GM12865 (cell line): ENCODE data around the gene HCK.

Experiments used
- DNase-seq: peaks from one replicate; pipeline ENCODE4 v3.0.0; 2010; ENCODE audit warnings: low read depth
- H3K4me3 ChIP-seq: 2 replicates; pipeline ENCODE4 v1.5.1; 2011; ENCODE audit warnings: mild to moderate bottlenecking, low read depth, low read length, control low read depth
- CTCF ChIP-seq: IDR thresholded peaks from 2 replicates; pipeline ENCODE4 v1.5.1; 2011; ENCODE audit warnings: low read length, control low read depth, low read depth, inconsistent platforms; ENCODE audit not compliant: insufficient read depth; ENCODE audit errors: missing control alignments

Gene HCK

GRCh38 chr20:32091888-32092346, 39.9 kb downstream of the HCK start:
- peak; percentile 83 for DNase-seq
- peak; percentile 91 for TF ChIP-seq CTCF

GRCh38 chr20:32098786-32099185, 46.7 kb downstream of the HCK start:
- no peak for TF ChIP-seq CTCF
- no peak overlapping the region for H3K4me3 ChIP-seq
- DNase-seq: no peak

More at GRCh38 chr20:32091888-32092346, 39.9 kb downstream of the HCK start:
- H3K4me3 ChIP-seq: no peak overlapping the region

- TF ChIP-seq CTCF: no peak
- DNase-seq: no peak
- no peak overlapping the region; the same call in 1 of the 2 replicates for H3K4me3 ChIP-seq
Measured at GRCh38 chr20:32108814-32109391, 56.9 kb downstream of the HCK start.

- peak; percentile 97 for DNase-seq
- TF ChIP-seq CTCF: no peak
Measured at GRCh38 chr20:32109392-32110172, 57.5 kb downstream of the HCK start, which contains the start of gene TM9SF4. Gene TM9SF4, plus strand, starts transcription at chr20:32109714. Its CDS starts 27 bp downstream, at chr20:32109741.

GRCh38 chr20:32110173-32110704, 58.2 kb downstream of the HCK start:
- no peak for TF ChIP-seq CTCF
- DNase-seq: no peak
- H3K4me3 ChIP-seq: peak overlapping the region; percentile 93

More at GRCh38 chr20:32109392-32110172, 57.5 kb downstream of the HCK start, which contains the start of gene TM9SF4:
- H3K4me3 ChIP-seq: peak within 1 kb of the TSS; percentile 93

- TF ChIP-seq CTCF: no peak
Measured at GRCh38 chr20:32110727-32111126, 58.7 kb downstream of the HCK start.

More at GRCh38 chr20:32110727-32111126, 58.7 kb downstream of the HCK start:
- H3K4me3 ChIP-seq: peak overlapping the region; percentile 93
- DNase-seq: no peak
